H1 (cell line): Measurements from ENCODE around the gene FRMD7. TPM values are rescaled to one million over a fixed set of nuclear protein-coding genes. Genes with fewer than 3 reads are reported as not detected.

ENCODE experiments used
- CTCF ChIA-PET: fragments of 300-600 bp; sonication (Branson Sonifier 250); formaldehyde crosslinking; loops from one replicate; lab custom pipeline; 2021; ENCODE audit not compliant: partially characterized antibody; lab: Charles Lee
- POLR2A ChIA-PET: fragments of 300-600 bp; sonication (Branson Sonifier 250); formaldehyde crosslinking; loops from one replicate; lab custom pipeline; 2021; ENCODE audit warnings: inconsistent platforms; ENCODE audit not compliant: partially characterized antibody; lab: Charles Lee
- DNase-seq, 2 experiments: peaks; one replicate each; pipeline versions ENCODE4 v3.0.0 to v3.0.0-alpha.2; 2010 to 2022; ENCODE audit warnings: low spot score in 2 of 2, low read depth in 1 of 2, mixed read lengths in 1 of 2
- FAIRE-seq: peaks from 2 replicates; lab custom pipeline; 2011; peaks lifted over from hg19 to GRCh38; lab: Jason Lieb, UNC
- H2AFZ ChIP-seq: 2 replicates; pipeline ENCODE4 v1.8.1; 2012; ENCODE audit warnings: low read length, inconsistent platforms
- H2AK5ac ChIP-seq: 2 replicates; pipeline ENCODE4 v1.6.1; 2013; ENCODE audit warnings: low read depth, low read length
- H2BK120ac ChIP-seq: replicated peaks from 2 replicates; pipeline ENCODE3; 2013; ENCODE audit warnings: low read depth, low read length, inconsistent platforms
- H2BK12ac ChIP-seq: 2 replicates; pipeline ENCODE4 v1.6.1; 2013; ENCODE audit warnings: low read depth, low read length
- H2BK15ac ChIP-seq: 2 replicates; pipeline ENCODE4 v1.6.1; 2013; ENCODE audit warnings: low read length
- H2BK20ac ChIP-seq: 2 replicates; pipeline ENCODE4 v1.6.1; 2013; ENCODE audit warnings: low read length
- H2BK5ac ChIP-seq: 2 replicates; pipeline ENCODE4 v1.6.1; 2013; ENCODE audit warnings: low read depth, low read length
- H3K14ac ChIP-seq: 2 replicates; pipeline ENCODE4 v1.6.1; 2013; ENCODE audit warnings: inconsistent platforms; ENCODE audit not compliant: insufficient read length
- H3K18ac ChIP-seq: 2 replicates; pipeline ENCODE4 v1.6.1; 2013; ENCODE audit warnings: low read length; ENCODE audit errors: extremely low read depth
- H3K23ac ChIP-seq: 2 replicates; pipeline ENCODE4 v1.6.1; 2013; ENCODE audit warnings: inconsistent platforms; ENCODE audit not compliant: insufficient read length
- H3K23me2 ChIP-seq: 2 replicates; pipeline ENCODE4 v1.6.1; 2013; ENCODE audit warnings: low read depth, low read length
- H3K27ac ChIP-seq: 2 replicates; pipeline ENCODE4 v1.6.1; 2011; ENCODE audit warnings: low read depth, low read length, inconsistent platforms
- H3K27me3 ChIP-seq, 4 experiments: replicated peaks in 1 of 4; 1 replicate in 1 of 4; 2 replicates in 3 of 4; pipeline versions ENCODE4 v1.6.1 to v1.8.1; 2011 to 2013; ENCODE audit warnings: low read length in 3 of 4, mild to moderate bottlenecking in 3 of 4, inconsistent platforms in 2 of 4, mixed read lengths in 2 of 4, moderate library complexity in 1 of 4; ENCODE audit not compliant: control insufficient read depth in 3 of 4, insufficient read depth in 3 of 4; ENCODE audit errors: extremely low read depth in 1 of 4
- H3K36me3 ChIP-seq, 4 experiments: 2 replicates each; pipeline versions ENCODE4 v1.6.1 to v1.8.1; 2011 to 2013; ENCODE audit warnings: mild to moderate bottlenecking in 4 of 4, low read length in 3 of 4, moderate library complexity in 2 of 4, control low read depth in 1 of 4, inconsistent platforms in 1 of 4; ENCODE audit not compliant: insufficient read depth in 4 of 4, control insufficient read depth in 2 of 4
- H3K4ac ChIP-seq: replicated peaks from 2 replicates; pipeline ENCODE3; 2013; ENCODE audit warnings: low read length, low read depth, mixed read lengths, inconsistent platforms; ENCODE audit not compliant: insufficient read length
- H3K4me1 ChIP-seq, 4 experiments: replicated peaks in 1 of 4; 1 replicate in 1 of 4; 2 replicates in 3 of 4; pipeline versions ENCODE4 v1.6.1 to v1.8.1; 2011 to 2013; ENCODE audit warnings: low read length in 3 of 4, inconsistent platforms in 2 of 4, mixed read lengths in 1 of 4; ENCODE audit not compliant: insufficient read depth in 4 of 4, control insufficient read depth in 3 of 4
- H3K4me2 ChIP-seq, 2 experiments: 2 replicates each; pipeline versions ENCODE4 v1.6.1 to v1.8.1; 2011 to 2013; ENCODE audit warnings: low read depth in 2 of 2, low read length in 2 of 2, control low read depth in 1 of 2, inconsistent platforms in 1 of 2, mild to moderate bottlenecking in 1 of 2; ENCODE audit not compliant: insufficient read depth in 1 of 2
- H3K4me3 ChIP-seq, 4 experiments: fragments of 200-600, 300-600 bp in 1 of 4; sonication (generic), shearing (Covaris generic), sonication (Bioruptor Twin) in 1 of 4; 2 replicates each; pipeline versions ENCODE4 v1.5.1 to v1.8.1; 2011 to 2016; ENCODE audit warnings: low read length in 4 of 4, low read depth in 3 of 4, control low read depth in 2 of 4, inconsistent platforms in 2 of 4, mild to moderate bottlenecking in 2 of 4, mixed read lengths in 1 of 4, moderate library complexity in 1 of 4; ENCODE audit not compliant: insufficient read depth in 2 of 4; ENCODE audit errors: extremely low read depth in 1 of 4
- H3K56ac ChIP-seq: replicated peaks from 2 replicates; pipeline ENCODE3; 2013; ENCODE audit warnings: low read depth, mild to moderate bottlenecking, mixed read lengths, low read length, inconsistent platforms; ENCODE audit not compliant: insufficient read length
- H3K79me1 ChIP-seq: 2 replicates; pipeline ENCODE4 v1.6.1; 2013; ENCODE audit warnings: low read depth, low read length, control low read depth
- H3K79me2 ChIP-seq, 2 experiments: 2 replicates each; pipeline versions ENCODE4 v1.6.1 to v1.8.1; 2012 to 2013; ENCODE audit warnings: low read length in 2 of 2, mild to moderate bottlenecking in 2 of 2, inconsistent platforms in 1 of 2; ENCODE audit not compliant: insufficient read depth in 2 of 2, control insufficient read depth in 1 of 2
- H3K9ac ChIP-seq, 4 experiments: replicated peaks in 1 of 4; 1 replicate in 1 of 4; 2 replicates in 3 of 4; pipeline versions ENCODE4 v1.6.1 to v1.8.1; 2011 to 2013; ENCODE audit warnings: low read depth in 3 of 4, low read length in 3 of 4, control low read depth in 2 of 4, mild to moderate bottlenecking in 2 of 4, moderate library complexity in 2 of 4, inconsistent platforms in 1 of 4; ENCODE audit errors: extremely low read depth in 1 of 4
- H3K9me3 ChIP-seq, 2 experiments: 2 replicates each; pipeline versions ENCODE4 v1.6.1 to v1.8.1; 2012 to 2013; ENCODE audit warnings: mild to moderate bottlenecking in 2 of 2, moderate library complexity in 2 of 2, control low read depth in 1 of 2, inconsistent platforms in 1 of 2, low read depth in 1 of 2, low read length in 1 of 2, mixed read lengths in 1 of 2; ENCODE audit not compliant: insufficient read depth in 2 of 2
- H4K20me1 ChIP-seq, 2 experiments: replicated peaks in 1 of 2; 2 replicates each; pipeline versions ENCODE3 to v1.8.1; 2011 to 2013; ENCODE audit warnings: inconsistent platforms in 2 of 2, low read length in 2 of 2, mild to moderate bottlenecking in 1 of 2; ENCODE audit not compliant: insufficient read depth in 2 of 2, control insufficient read depth in 1 of 2
- H4K5ac ChIP-seq: 2 replicates; pipeline ENCODE4 v1.6.1; 2013; ENCODE audit warnings: low read length, low read depth, mixed read lengths, inconsistent platforms; ENCODE audit not compliant: insufficient read length
- H4K8ac ChIP-seq: 2 replicates; pipeline ENCODE4 v1.8.0; 2013; ENCODE audit warnings: mild to moderate bottlenecking, moderate library complexity, low read length, inconsistent platforms; ENCODE audit not compliant: insufficient read depth; ENCODE audit errors: extremely low read depth
- H4K91ac ChIP-seq: replicated peaks from 2 replicates; pipeline ENCODE3; 2013; ENCODE audit warnings: low read length, mixed read lengths, inconsistent platforms; ENCODE audit not compliant: insufficient read length
- polyA plus RNA-seq, 7 experiments: library from polyadenylated mRNA; depleted of rRNA in 3 of 7; stranded (reverse) in 5 of 7; unstranded in 2 of 7; fragments of >200 nt in 5 of 7; fragments of 200-250 nt in 2 of 7; gene quantifications; 1 replicate in 5 of 7; 2 replicates in 1 of 7; 4 replicates in 1 of 7; pipeline versions ENCODE4 v1.2.1 to v1.2.3, GENCODE V29; 2011 to 2013; ENCODE audit warnings: missing spikeins in 2 of 7, mixed read lengths in 2 of 7
- total RNA-seq: library from RNA; stranded (reverse); fragmentation: NEBNext Ultra II Directional; extraction: Animal tissue kit (Norgen Biotek cat#: 25700); gene quantifications from 2 replicates; pipeline ENCODE4 v1.2.1, GENCODE V29; 2021
- TF ChIP-seq, protein P1 (sequence below), 3 experiments: IDR thresholded peaks; 1 replicate in 2 of 3; 2 replicates in 1 of 3; pipeline versions ENCODE4 v1.5.1 to v1.6.1; 2011; ENCODE audit warnings: low read length in 3 of 3, mild to moderate bottlenecking in 3 of 3, inconsistent platforms in 2 of 3, low read depth in 1 of 3, moderate library complexity in 1 of 3; ENCODE audit not compliant: insufficient read depth in 1 of 3; ENCODE audit errors: control extremely low read depth in 1 of 3

Gene FRMD7
- total and polyA plus RNA-seq, 2 of the 8 experiments (the other 6 are each of a cell fraction or from before 2014, with no cell fraction given) = not detected

DNA sequence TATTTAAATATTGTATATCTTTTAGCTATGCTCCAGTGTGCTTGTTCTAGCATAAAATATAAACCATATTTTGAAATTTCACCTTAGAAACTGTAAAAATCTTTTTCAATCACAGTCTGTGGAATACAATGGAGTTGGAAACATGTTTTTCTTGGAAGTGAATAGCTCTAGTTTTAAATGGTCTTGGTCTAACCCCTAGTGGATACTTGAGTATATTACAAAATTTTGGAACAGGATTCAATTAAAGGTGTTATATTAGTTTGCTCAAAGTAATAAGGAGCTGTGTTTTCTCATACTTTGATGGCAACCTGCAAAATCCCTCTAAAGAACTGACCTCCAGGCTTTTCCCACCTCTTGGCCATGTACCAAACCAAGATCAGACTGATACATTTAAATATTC is 56.6 kb downstream of the FRMD7 start:
- no peak overlapping the region for H4K91ac ChIP-seq
- H3K27ac ChIP-seq = no peak overlapping the region
- H2AFZ ChIP-seq = no peak overlapping the region
- H3K9ac ChIP-seq = no peak overlapping the region
- H2AK5ac ChIP-seq = no peak overlapping the region
- H3K79me2 ChIP-seq = no peaks in the 10 kb centered on the region
- H3K23me2 ChIP-seq = no peaks in the 10 kb centered on the region
- DNase-seq = no peak
- H3K4me2 ChIP-seq = no peak overlapping the region
- no peak overlapping the region for H2BK120ac ChIP-seq
- H3K79me1 ChIP-seq = no peaks in the 10 kb centered on the region
- no peak overlapping the region for H4K5ac ChIP-seq
- no peaks in the 10 kb centered on the region for H3K9me3 ChIP-seq
- H2BK12ac ChIP-seq = no peak overlapping the region
- no peak overlapping the region for H3K23ac ChIP-seq
- no peaks in the 10 kb centered on the region for H4K20me1 ChIP-seq
- H3K36me3 ChIP-seq = peaks cover 0 to 45% (median 12%) of the 10 kb centered on the region in 4 experiments; a peak in 5 of 8 replicates
- H3K18ac ChIP-seq = no peak overlapping the region
- no peak overlapping the region for H4K8ac ChIP-seq
- ChIA-PET CTCF (interaction anchor here (0.7 to 2.9 kb wide), 9 partner anchors 9 to 258 kb away, joined by 3 to 11 read pairs (median 4); no protein-coding TSS in a partner anchor), POLR2A (no interaction called here)
- no peak overlapping the region for H2BK15ac ChIP-seq
- no peaks in the 10 kb centered on the region for H3K4me1 ChIP-seq
- H3K14ac ChIP-seq = no peak overlapping the region
- H3K27me3 ChIP-seq = no peaks in the 10 kb centered on the region
- H3K4me3 ChIP-seq = no peak overlapping the region
- H2BK20ac ChIP-seq = no peak overlapping the region
- no peak overlapping the region for H3K4ac ChIP-seq
- H3K56ac ChIP-seq = no peak overlapping the region
- FAIRE-seq = peak; percentile 58
- H2BK5ac ChIP-seq = no peak overlapping the region
- TF ChIP-seq, protein P1, sequence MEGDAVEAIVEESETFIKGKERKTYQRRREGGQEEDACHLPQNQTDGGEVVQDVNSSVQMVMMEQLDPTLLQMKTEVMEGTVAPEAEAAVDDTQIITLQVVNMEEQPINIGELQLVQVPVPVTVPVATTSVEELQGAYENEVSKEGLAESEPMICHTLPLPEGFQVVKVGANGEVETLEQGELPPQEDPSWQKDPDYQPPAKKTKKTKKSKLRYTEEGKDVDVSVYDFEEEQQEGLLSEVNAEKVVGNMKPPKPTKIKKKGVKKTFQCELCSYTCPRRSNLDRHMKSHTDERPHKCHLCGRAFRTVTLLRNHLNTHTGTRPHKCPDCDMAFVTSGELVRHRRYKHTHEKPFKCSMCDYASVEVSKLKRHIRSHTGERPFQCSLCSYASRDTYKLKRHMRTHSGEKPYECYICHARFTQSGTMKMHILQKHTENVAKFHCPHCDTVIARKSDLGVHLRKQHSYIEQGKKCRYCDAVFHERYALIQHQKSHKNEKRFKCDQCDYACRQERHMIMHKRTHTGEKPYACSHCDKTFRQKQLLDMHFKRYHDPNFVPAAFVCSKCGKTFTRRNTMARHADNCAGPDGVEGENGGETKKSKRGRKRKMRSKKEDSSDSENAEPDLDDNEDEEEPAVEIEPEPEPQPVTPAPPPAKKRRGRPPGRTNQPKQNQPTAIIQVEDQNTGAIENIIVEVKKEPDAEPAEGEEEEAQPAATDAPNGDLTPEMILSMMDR (IDR thresholded peaks at IDR 0.05; ENCODE audit: control extremely low read depth in 1 of 3, insufficient read depth in 1 of 3, low read depth in 1 of 3, low read length in 3 of 3) = peak in 1 of 3 experiments; percentile 9; a peak in 1 of 4 replicates
